Psoas muscle (tissue), 8 donors: Measurements from ENCODE around the gene SYNGAP1. TPM values are rescaled to one million over a fixed set of nuclear protein-coding genes. Genes with fewer than 3 reads are reported as not detected.
A peak's percentile ranks its signal among the peaks of the same experiment; 100 is the strongest.

Source experiments
- ATAC-seq, 4 donors: fragments of 200-7000 bp; cut with Tn5 transposase; one replicate each; pipeline ENCODE4 v1.9.1; 2020; ENCODE audit warnings: moderate library complexity in 3 of 4, mild to moderate bottlenecking in 2 of 4
- DNase-seq, 2 donors: peaks; one replicate each; pipeline ENCODE4 v3.0.0-alpha.2; 2020
- H3K27ac ChIP-seq: fragments of 200-600 bp; one replicate; pipeline ENCODE4 v1.8.0; 2022
- H3K27me3 ChIP-seq, 3 donors: fragments of 200-600 bp in 1 of 3; one replicate each; pipeline versions ENCODE4 v1.6.1 to v1.8.0; 2013 to 2022; ENCODE audit warnings: low read length in 2 of 3, mild to moderate bottlenecking in 2 of 3, moderate library complexity in 1 of 3; ENCODE audit not compliant: insufficient read depth in 3 of 3
- H3K36me3 ChIP-seq, 2 donors: fragments of 200-600 bp in 1 of 2; one replicate each; pipeline versions ENCODE4 v1.6.1 to v1.8.0; 2013 to 2022; ENCODE audit warnings: low read depth in 1 of 2, mild to moderate bottlenecking in 1 of 2, moderate library complexity in 1 of 2; ENCODE audit not compliant: insufficient read depth in 1 of 2
- H3K4me1 ChIP-seq: fragments of 200-600 bp; one replicate; pipeline ENCODE4 v1.8.0; 2022
- H3K4me3 ChIP-seq: fragments of 200-600 bp; one replicate; pipeline ENCODE4 v1.8.0; 2022; ENCODE audit warnings: mild to moderate bottlenecking
- H3K9me3 ChIP-seq: fragments of 200-600 bp; one replicate; pipeline ENCODE4 v1.8.0; 2022
- WGBS, 3 donors: extraction: QIAGEN DNeasy Blood & Tissue Kit; methylation state at CpG; one replicate each; pipeline versions ENCODE4 v1.1.6 to v1.1.7; 2013; 5-methylcytosine and 5-hydroxymethylcytosine counted together
- intact Hi-C, 2 donors: fragments of 100-400 bp; cut with DNase I; formaldehyde crosslinking; loops; one replicate each; pipeline versions ENCODE4 v1.11.0 to v1.14.2; 2022
- polyA plus RNA-seq, 3 donors: library from polyadenylated mRNA; stranded (reverse); fragments of 200-250 nt; gene quantifications; one replicate each; pipeline ENCODE4 v1.2.3, GENCODE V29; 2013
- total RNA-seq, 4 donors: library from RNA; stranded (reverse); fragmentation: NEBNext Ultra II Directional in 2 of 4; extraction: Animal tissue kit (Norgen Biotek cat#: 25700) in 2 of 4; gene quantifications; one replicate each; pipeline versions ENCODE4 v1.2.1 to v1.2.4, GENCODE V29; 2021 to 2023
- TF ChIP-seq, protein P1 (sequence below): fragments of 200-600 bp; IDR thresholded peaks from one replicate; pipeline ENCODE4 v1.8.0; 2022; ENCODE audit warnings: antibody characterized with exemption
- donor health status: healthy with polysubstance abuse.
- donor health status: DM: no; HTN: no; CAD: no; lungs with moderate emphysema.
- donor health status: Bipolar disorder and iron deficiency.
- donor health status: healthy.
- donor health status: DM: yes; HTN: yes; CAD: no.
- donor health status: DM: no; HTN: no; CAD: no.
- donor health status: DM: no; HTN: no; CAD: no.
- donor health status: DM: yes; HTN: yes; CAD: no.

SYNGAP1 gene
- total and polyA plus RNA-seq, 7 donors = 0.70 to 4.3 (median 2.2) TPM

GRCh38 chr6:33455051-33455450, 35.2 kb downstream of the SYNGAP1 start:
- Histone ChIP-seq H3K27me3 (no peaks in the 10 kb centered on the region), H3K27ac (peak overlapping the region; percentile 82), H3K36me3 (peaks cover 0 to 21% of the 10 kb centered on the region in 2 donors), H3K9me3 (no peaks in the 10 kb centered on the region), H3K4me3 (peak overlapping the region; percentile 83), H3K4me1 (peaks cover 4% of the 10 kb centered on the region)
- no peak for DNase-seq
- no peak for ATAC-seq
- TF ChIP-seq, protein P1, sequence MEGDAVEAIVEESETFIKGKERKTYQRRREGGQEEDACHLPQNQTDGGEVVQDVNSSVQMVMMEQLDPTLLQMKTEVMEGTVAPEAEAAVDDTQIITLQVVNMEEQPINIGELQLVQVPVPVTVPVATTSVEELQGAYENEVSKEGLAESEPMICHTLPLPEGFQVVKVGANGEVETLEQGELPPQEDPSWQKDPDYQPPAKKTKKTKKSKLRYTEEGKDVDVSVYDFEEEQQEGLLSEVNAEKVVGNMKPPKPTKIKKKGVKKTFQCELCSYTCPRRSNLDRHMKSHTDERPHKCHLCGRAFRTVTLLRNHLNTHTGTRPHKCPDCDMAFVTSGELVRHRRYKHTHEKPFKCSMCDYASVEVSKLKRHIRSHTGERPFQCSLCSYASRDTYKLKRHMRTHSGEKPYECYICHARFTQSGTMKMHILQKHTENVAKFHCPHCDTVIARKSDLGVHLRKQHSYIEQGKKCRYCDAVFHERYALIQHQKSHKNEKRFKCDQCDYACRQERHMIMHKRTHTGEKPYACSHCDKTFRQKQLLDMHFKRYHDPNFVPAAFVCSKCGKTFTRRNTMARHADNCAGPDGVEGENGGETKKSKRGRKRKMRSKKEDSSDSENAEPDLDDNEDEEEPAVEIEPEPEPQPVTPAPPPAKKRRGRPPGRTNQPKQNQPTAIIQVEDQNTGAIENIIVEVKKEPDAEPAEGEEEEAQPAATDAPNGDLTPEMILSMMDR = no peak
- intact Hi-C loops = loop anchor here (2.0 to 10.0 kb wide), 3 partner anchors 64 to 120 kb away; partner anchors contain the start of gene KIFC1 (in 1 of the 2)
- 38 to 47% (median 44%) methylated on average over 16 of the region's 16 CpGs for WGBS, 3 donors

DNA sequence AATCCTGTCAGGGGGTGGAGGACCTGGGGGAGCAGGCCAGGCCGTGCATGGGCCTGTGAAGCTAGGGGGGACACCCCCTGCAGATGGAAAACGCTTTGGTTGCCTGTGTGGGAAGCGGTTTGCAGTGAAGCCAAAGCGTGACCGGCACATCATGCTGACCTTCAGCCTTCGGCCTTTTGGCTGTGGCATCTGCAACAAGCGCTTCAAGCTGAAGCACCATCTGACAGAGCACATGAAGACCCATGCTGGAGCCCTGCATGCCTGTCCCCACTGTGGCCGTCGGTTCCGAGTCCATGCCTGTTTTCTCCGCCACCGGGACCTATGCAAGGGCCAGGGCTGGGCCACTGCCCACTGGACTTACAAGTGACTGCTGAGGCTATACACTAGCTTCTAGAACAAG, 36.3 kb downstream of the SYNGAP1 start:
- H3K27me3 ChIP-seq = no peaks in the 10 kb centered on the region
- ATAC-seq = no peak
- peaks cover 4% of the 10 kb centered on the region for H3K4me1 ChIP-seq
- no peak overlapping the region for H3K27ac ChIP-seq
- intact Hi-C loops = loop anchor here (5.0 to 10.0 kb wide), 2 partner anchors 111 to 119 kb away; no protein-coding TSS in a partner anchor
- WGBS, 3 donors = 96 to 98% (median 96%) methylated on average over 12 of the region's 12 CpGs
- no peaks in the 10 kb centered on the region for H3K9me3 ChIP-seq
- TF ChIP-seq, protein P1 = no peak
- no peak overlapping the region for H3K4me3 ChIP-seq
- DNase-seq = no peak
- H3K36me3 ChIP-seq = peaks cover 0 to 21% of the 10 kb centered on the region in 2 donors

DNA sequence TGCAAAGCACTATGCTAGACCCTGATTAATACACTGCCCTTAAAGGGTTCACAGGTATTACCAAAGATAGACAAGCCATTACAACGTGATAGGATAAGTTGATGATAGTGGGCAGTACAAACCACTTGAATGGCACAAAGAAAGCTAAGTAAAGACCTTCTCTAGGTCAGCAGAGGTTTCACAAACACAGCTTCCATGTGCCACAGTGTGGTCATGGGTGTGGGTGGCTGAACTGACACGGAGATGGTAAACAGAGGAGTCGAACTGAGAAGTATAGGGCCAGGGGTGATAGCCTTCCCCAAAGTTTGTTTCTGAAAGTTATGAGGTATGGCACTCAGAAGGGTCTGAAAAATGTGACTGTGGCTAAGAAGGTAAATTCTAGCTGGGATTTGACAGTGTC, 38.8 kb downstream of the SYNGAP1 start:
- intact Hi-C loops = loop anchor here (5.0 to 10.0 kb wide), 2 partner anchors 109 to 116 kb away; no protein-coding TSS in a partner anchor
- 68 to 77% (median 72%) methylated on average over 3 of the region's 3 CpGs for WGBS, 3 donors
- no peaks in the 10 kb centered on the region for H3K27me3 ChIP-seq
- DNase-seq = no peak
- H3K4me3 ChIP-seq = no peak overlapping the region
- ATAC-seq = no peak
- H3K4me1 ChIP-seq = peaks cover 4% of the 10 kb centered on the region
- TF ChIP-seq, protein P1 = no peak
- no peak overlapping the region for H3K27ac ChIP-seq
- H3K36me3 ChIP-seq = peaks cover 0 to 21% of the 10 kb centered on the region in 2 donors
- H3K9me3 ChIP-seq = no peaks in the 10 kb centered on the region

- H3K4me1 ChIP-seq = peaks cover 4% of the 10 kb centered on the region
- TF ChIP-seq, protein P1 = no peak
- intact Hi-C loops = loop anchor here (5.0 to 10.0 kb wide), 2 partner anchors 108 to 116 kb away; no protein-coding TSS in a partner anchor
- H3K9me3 ChIP-seq = no peaks in the 10 kb centered on the region
- H3K36me3 ChIP-seq = peaks cover 0 to 21% of the 10 kb centered on the region in 2 donors
- DNase-seq (no peak), ATAC-seq (no peak)
- H3K27me3 ChIP-seq = no peaks in the 10 kb centered on the region
- no peak overlapping the region for H3K4me3 ChIP-seq
- WGBS, 3 donors = 95 to 98% (median 97%) methylated on average over 2 of the region's 2 CpGs
- no peak overlapping the region for H3K27ac ChIP-seq
These were observed 39.4 kb downstream of the SYNGAP1 start for GRCh38 chr6:33459226-33459625.
